Measurements from ENCODE around the gene NAPG.
"Not testable (repeated sequence)": the region's sequence is repeated elsewhere in the genome, so short reads cannot be mapped to it uniquely, and the experiment has no call there.

The NAPG gene

DNA sequence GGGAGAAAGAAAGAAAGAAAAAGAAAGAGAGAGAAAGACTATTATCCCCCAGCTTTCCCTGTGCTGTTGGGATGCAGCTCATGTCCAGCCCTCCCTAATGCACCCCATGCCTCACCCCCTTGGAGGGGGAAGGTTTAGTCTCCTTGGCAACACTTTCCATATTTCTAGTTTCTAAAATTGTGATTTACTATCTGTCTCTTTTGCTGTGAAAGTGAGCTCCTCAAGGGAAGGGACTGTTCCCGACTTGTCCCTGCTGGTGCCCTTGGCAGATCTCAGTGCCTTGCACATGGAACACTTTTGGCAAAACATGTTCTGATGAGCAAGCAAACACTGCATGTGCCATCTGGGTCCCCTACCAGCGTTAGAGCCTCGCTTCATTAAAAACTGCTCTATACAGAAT is 11.7 kb upstream of the NAPG start:
- FAIRE-seq (no peak), DNase-seq (ENCODE audit: low spot score) (no peak)

DNA sequence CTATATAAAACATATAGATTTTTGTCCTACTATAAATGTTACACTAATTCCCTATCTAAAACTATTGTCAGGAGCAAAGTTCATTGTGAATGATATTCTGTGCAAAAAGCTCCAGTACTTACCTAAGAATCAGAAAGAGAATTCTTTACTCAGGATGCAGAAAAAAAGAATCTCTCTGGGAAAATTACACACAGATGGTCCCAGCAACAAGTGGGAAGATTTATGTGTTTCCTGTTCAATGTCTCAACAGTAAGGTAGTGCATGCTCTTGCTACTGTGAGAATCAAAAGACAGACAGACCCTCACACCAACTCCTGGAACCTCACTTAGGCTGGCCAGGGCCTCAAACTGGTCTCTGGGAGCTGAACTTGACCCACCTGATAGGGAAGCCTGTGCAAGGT is 11.2 kb upstream of the NAPG start:
- FAIRE-seq: no peak

DNA sequence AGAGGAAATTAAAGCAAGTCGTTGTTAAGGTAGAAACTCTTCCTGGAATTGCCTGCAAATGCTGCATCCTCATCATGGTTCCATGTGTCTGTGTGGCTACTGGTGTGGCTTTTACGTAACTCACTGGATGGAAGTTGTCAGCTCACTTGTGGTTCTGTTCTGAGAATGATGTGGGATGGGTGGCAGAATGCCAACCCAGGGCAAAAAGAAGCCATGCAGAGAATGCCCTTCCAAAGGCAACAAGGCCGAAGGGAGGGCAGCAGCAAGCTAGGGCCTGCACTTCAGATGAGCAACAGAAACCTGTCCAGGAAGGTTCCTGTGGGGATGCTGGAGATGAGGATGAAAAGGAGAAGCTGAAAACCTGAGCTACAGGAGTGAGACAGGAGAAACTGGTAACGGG is 10.4 kb upstream of the NAPG start:
- DNase-seq (ENCODE audit: low spot score): no peak
- FAIRE-seq: no peak

More for the DNA sequence above, 11.2 kb upstream of the NAPG start:
- no peak for DNase-seq (ENCODE audit: low spot score)

DNA sequence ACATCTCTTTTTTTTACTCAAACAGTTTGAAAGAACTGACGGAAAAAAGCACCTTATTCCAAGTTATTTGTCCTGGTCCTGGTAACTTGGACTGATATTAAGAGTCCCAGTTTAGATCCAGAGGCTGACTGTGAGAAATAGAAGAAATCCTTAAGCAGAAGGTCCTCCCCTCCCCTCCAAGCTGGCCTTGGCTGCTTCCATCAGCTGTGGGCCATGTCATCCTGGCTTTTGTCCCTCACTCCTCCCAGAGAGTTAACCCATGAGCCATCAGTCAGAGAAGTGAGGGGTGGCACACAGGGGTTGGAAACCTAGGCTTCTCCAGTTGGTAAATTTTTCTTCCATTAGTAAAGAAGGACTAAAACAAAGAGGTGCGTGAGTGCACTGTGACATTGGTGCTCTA is 9.7 kb upstream of the NAPG start:
- DNase-seq (ENCODE audit: low spot score) (no peak), FAIRE-seq (no peak)

- DNase-seq (ENCODE audit: low spot score) (peak; percentile 37), FAIRE-seq (no peak)
Observed at GRCh38 chr18:10518595-10519255, 7.1 kb upstream of the NAPG start.

DNA sequence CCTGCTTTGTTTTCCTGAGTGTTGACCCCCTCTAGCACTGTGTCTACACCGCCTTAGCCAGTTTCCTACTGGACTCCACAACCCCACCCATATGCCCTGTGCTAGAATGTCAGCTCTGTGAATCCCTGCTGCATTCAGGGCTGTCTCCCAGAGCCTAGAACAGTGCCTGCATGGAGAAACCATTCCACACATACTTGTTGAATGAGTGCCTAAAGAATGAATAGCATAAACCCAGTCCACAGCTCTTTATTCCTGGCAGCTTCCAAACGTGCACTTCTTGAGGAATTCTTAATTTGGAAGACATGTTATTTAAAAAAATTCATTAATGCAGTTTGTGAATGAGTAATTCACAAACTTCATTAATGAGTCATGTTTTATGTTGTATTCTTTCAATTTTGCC is 6.5 kb upstream of the NAPG start:
- FAIRE-seq: no peak
- DNase-seq (ENCODE audit: low spot score): no peak

DNA sequence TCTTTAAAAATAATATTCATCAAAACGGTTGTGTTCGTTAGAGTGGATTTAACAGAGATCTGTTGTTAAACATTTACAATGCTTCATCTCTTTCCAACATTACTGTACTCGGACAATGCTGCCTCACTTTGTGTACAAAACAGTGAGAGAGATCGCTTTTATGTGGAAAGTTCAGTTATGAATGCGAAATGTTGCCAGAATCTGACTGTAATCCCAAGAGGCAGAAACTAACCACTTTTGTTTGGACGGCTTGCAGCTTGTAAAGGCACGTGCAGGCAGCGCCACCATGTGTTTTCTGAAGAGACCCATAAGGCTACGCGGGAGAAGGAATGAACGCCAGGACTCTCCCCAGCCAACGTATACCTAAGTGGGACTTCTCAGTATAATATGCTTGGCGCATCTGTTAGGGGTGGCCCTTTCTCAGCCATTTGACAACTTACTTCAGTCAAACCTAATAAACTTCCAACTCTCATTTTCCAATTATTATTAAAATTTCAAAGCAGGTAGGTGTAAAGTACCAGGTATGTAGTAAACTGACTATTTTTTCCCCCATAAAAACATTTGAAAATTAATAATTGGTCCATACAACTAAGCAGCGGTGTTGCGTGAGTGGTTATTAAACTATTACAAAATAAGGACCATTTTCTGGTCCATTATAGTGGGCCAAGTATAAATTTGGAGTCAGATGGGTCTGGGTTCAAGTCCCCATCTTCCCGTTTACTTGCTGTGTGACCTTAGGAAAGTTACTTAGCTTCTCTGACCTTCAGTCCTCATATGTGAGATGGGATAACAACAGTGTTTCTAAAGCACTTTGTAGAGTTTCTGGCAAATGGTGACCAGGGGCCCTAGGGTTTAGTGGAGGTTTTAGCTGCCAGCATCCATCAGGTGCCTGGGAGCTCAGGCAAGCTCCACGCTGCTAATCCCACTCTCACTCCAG is 5.6 kb upstream of the NAPG start:
- FAIRE-seq: peak; percentile 65

DNA sequence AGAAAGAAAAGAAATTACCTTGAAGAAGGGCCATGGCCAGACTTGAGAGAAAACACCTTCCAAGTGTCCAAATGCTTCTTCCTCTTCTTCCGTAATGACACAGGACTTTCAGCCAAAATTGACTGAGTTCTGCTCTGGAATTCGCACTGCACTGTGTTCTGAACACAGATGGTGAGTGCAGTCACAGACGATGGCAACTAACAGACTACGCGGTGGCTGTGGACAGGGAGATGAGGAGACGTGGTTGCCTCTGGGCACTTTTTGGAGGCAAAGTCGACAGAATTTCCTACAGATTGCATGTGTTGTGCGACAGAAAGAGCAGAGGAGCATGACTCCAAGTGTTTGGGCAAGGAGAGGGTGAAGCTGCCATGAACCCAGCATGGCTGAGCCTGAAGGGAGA is 4.3 kb upstream of the NAPG start:
- no peak for FAIRE-seq
- no peak for DNase-seq (ENCODE audit: low spot score)

More for the DNA sequence above, 5.6 kb upstream of the NAPG start:
- peak; percentile 89 for DNase-seq (ENCODE audit: low spot score)

DNA sequence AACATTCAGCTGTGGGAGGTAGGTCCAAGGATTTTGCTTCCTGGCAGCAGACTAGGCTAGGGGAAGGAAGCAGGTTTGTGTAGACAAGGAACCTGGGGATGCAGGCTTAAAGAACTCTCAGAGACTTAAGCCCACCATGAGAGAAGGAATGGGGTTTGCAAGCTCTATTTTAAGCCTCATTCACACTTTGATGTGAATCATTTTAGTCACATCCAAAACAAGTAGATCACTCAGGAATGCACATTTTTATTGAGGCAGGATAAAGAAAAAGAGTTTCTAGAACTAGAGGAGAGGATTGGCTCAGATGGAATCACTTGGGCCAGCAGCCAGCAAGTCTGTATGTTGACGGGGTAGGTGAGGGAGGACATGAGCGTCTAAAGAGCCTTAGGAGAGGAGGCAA is 3.3 kb upstream of the NAPG start:
- no peak for DNase-seq (ENCODE audit: low spot score)
- FAIRE-seq: no peak

GRCh38 chr18:10523544-10523943 is 2.3 kb upstream of the NAPG start:
- DNase-seq (ENCODE audit: low spot score) (no peak), FAIRE-seq (no peak)

GRCh38 chr18:10524507-10525370 is 1.1 kb upstream of the NAPG start:
- no peak for FAIRE-seq
- peak; percentile 36 for DNase-seq (ENCODE audit: low spot score)

GRCh38 chr18:10525371-10525691 is 496 bp upstream of the NAPG start:
- DNase-seq (ENCODE audit: low spot score) (no peak), FAIRE-seq (no peak)

DNA sequence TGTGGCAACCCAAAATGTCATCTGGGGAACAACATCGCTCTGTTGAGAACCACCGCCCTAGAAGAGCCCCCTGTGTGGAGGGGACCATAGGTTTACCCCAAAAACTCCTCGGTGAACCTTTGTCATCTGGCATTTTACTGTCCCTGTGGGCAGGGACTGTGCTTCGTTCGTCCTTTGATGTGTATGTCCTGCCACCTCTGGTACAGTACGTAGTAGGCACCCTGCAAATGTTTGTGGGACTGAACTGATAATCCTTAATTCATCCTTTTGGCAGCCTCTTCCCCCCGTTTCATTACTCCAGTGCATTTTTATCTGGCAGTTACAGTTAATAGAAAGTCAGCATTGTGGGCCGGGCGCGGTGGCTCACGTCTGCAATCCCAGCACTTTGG is 728 bp downstream of the NAPG start:
- no peak for DNase-seq (ENCODE audit: low spot score)
- FAIRE-seq: no peak

- DNase-seq (ENCODE audit: low spot score) (no peak), FAIRE-seq (no peak)
Observed at GRCh38 chr18:10528439-10528838, 2.6 kb downstream of the NAPG start.

DNA sequence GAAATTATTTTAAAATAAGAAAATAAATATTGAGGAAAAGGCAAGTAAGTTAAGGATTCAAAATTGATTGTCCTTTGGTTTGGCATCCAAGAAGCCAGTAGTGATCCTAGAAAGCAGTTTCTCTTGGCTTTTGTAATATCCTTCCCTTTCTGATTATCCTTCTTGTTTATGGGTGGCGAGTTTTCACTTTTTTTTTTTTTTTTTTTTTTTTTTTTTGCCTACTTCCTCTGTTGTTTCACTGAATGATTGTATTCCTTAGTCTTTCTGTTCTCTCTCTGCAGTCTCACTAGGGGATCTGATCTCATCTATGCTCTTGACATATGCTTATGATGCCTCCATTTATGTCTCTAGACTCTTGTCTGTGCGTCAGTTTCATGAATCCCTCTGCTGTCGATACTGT is 4.2 kb downstream of the NAPG start:
- no peak for FAIRE-seq
- DNase-seq (ENCODE audit: low spot score): no peak

DNA sequence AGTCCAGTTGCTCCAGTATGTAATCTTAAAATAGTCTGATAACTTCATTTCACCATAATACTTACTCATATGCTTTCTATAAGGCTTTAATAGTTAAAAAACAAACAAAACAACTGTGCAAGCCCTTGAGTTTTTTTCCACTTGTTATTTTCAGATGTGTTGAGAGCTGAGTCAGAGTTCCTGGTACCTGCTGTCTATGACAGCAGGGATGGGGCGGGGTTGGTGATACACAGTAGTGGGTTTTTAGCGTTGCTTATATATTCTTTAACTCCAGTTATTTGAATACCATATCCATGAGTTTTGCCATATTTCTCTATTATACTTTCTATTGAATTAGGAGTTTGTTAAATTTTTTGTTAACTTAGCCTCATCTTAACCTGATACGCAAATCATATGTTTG is 5.0 kb downstream of the NAPG start:
- DNase-seq (ENCODE audit: low spot score) (no peak), FAIRE-seq (no peak)

- FAIRE-seq (no peak), DNase-seq (ENCODE audit: low spot score) (no peak)
Observed at GRCh38 chr18:10533111-10533510, 7.3 kb downstream of the NAPG start.

DNA sequence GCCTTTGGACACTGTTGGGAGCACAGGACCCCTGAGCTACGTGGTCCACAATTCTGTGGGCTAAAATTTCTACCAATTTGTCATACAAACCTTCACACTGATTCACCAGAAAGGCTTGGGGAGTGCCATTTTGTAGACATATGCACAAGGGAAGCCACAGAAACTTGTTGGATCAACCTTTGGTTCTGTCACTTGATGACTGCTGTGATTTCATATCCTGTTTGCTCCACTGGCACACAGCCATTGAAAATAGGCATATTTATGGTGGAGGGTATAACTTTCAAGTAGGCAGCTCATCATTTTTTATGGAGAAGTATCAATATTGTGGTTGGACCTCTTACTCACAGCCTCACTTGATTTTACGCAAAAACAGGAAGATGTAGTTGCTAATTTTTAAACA is 10.5 kb downstream of the NAPG start:
- DNase-seq (ENCODE audit: low spot score) (no peak), FAIRE-seq (no peak)

DNA sequence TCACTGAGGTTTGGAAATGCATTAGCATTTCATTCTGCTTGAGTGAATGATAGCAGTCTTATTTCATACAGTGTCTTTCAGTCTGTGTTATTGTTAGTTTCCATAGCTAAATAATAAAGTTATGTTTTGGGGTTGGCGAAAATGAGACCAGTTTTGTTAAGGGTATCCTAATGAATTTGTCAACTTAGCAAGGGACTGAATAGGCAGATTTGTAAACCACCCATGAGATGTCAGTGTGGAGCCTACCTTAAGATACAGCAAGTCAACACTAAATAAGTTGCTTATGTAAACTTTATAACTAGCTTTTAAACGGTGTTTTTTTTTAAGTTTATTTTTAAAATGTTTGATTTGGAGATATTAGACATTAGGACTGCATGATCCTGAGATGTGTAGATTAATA is 11.9 kb downstream of the NAPG start:
- DNase-seq (ENCODE audit: low spot score) (no peak), FAIRE-seq (no peak)

GRCh38 chr18:10539124-10539523 is 13.3 kb downstream of the NAPG start:
- FAIRE-seq; DNase-seq (ENCODE audit: low spot score): not testable (repeated sequence)

- FAIRE-seq (no peak), DNase-seq (ENCODE audit: low spot score) (no peak)
Observed at GRCh38 chr18:10543277-10543676, 17.4 kb downstream of the NAPG start.
